ENCODE results near the gene MRNIP. TPM values are rescaled to one million over a fixed set of nuclear protein-coding genes. Genes with fewer than 3 reads are reported as not detected.

The MRNIP gene
- total RNA-seq, 3 donors from 2014 or later (not counting 1 experiment from before 2014, with no cell fraction given): 19.7 to 40.2 (median 25.4) TPM

GRCh38 chr5:179883163-179883562 lies 24.5 kb upstream of the MRNIP start:
- H3K9me3 ChIP-seq (ENCODE audit: control insufficient read depth, insufficient read depth, low read length): peaks cover 10% of the 10 kb centered on the region
- Mint-ChIP-seq H3K9me3 (peaks cover 3 to 5% of the 10 kb centered on the region in 2 donors), H3K27ac (no peak overlapping the region), H3K27me3 (ENCODE audit: low read depth in 2 of 2) (no peaks in the 10 kb centered on the region), H3K36me3 (peaks cover 29% of the 10 kb centered on the region), H3K4me3 (no peak overlapping the region), H3K4me1 (peaks cover 3 to 6% of the 10 kb centered on the region in 2 donors)
- peaks cover 35% of the 10 kb centered on the region for H3K36me3 ChIP-seq (ENCODE audit: control insufficient read depth, insufficient read depth, low read length)
- H3K4me1 ChIP-seq (ENCODE audit: control insufficient read depth, insufficient read depth, low read length): no peaks in the 10 kb centered on the region
- no peak for DNase-seq
- ATAC-seq: no peak
- H3K4me3 ChIP-seq (ENCODE audit: low read length): no peak overlapping the region
- no peaks in the 10 kb centered on the region for H3K27me3 ChIP-seq (ENCODE audit: control insufficient read depth, insufficient read depth, low read length)
- 100% methylated on average over 3 of the region's 3 CpGs for WGBS (ENCODE audit: insufficient coverage)
- TF ChIP-seq CTCF (IDR thresholded peaks at IDR 0.05): no peak
- intact Hi-C loops (cut with micrococcal nuclease): no loop called here
- no peak overlapping the region for H3K27ac ChIP-seq (ENCODE audit: low read length)

GRCh38 chr5:179882338-179882737 lies 23.7 kb upstream of the MRNIP start:
- H3K27ac Mint-ChIP-seq: no peak overlapping the region
- H3K4me1 Mint-ChIP-seq: peaks cover 6 to 9% of the 10 kb centered on the region in 2 donors
- H3K27me3 Mint-ChIP-seq (ENCODE audit: low read depth in 2 of 2): no peaks in the 10 kb centered on the region
- ATAC-seq (no peak), DNase-seq (no peak)
- H3K9me3 ChIP-seq (ENCODE audit: control insufficient read depth, insufficient read depth, low read length): peaks cover 10% of the 10 kb centered on the region
- peaks cover 32% of the 10 kb centered on the region for H3K36me3 ChIP-seq (ENCODE audit: control insufficient read depth, insufficient read depth, low read length)
- no peak overlapping the region for H3K4me3 ChIP-seq (ENCODE audit: low read length)
- TF ChIP-seq CTCF (IDR thresholded peaks at IDR 0.05): no peak
- H3K36me3 Mint-ChIP-seq: peaks cover 25% of the 10 kb centered on the region
- no peak overlapping the region for H3K4me3 Mint-ChIP-seq
- H3K4me1 ChIP-seq (ENCODE audit: control insufficient read depth, insufficient read depth, low read length): no peaks in the 10 kb centered on the region
- 95% methylated on average over 4 of the region's 4 CpGs for WGBS (ENCODE audit: insufficient coverage)
- H3K27me3 ChIP-seq (ENCODE audit: control insufficient read depth, insufficient read depth, low read length): no peaks in the 10 kb centered on the region
- intact Hi-C loops (cut with micrococcal nuclease): no loop called here
- no peak overlapping the region for H3K27ac ChIP-seq (ENCODE audit: low read length)
- peaks cover 3 to 5% of the 10 kb centered on the region in 2 donors for H3K9me3 Mint-ChIP-seq

GRCh38 chr5:179880848-179881590 lies 22.4 kb upstream of the MRNIP start:
- WGBS (ENCODE audit: insufficient coverage): 94% methylated on average over 24 of the region's 25 CpGs
- H3K27ac Mint-ChIP-seq: no peak overlapping the region
- intact Hi-C loops (cut with micrococcal nuclease): no loop called here
- no peaks in the 10 kb centered on the region for H3K4me1 ChIP-seq (ENCODE audit: control insufficient read depth, insufficient read depth, low read length)
- no peak for TF ChIP-seq CTCF (IDR thresholded peaks at IDR 0.05)
- H3K36me3 ChIP-seq (ENCODE audit: control insufficient read depth, insufficient read depth, low read length): peaks cover 32% of the 10 kb centered on the region
- H3K9me3 ChIP-seq (ENCODE audit: control insufficient read depth, insufficient read depth, low read length): peaks cover 10% of the 10 kb centered on the region
- peaks cover 21% of the 10 kb centered on the region for H3K36me3 Mint-ChIP-seq
- H3K27me3 Mint-ChIP-seq (ENCODE audit: low read depth in 2 of 2): no peaks in the 10 kb centered on the region
- H3K4me3 ChIP-seq (ENCODE audit: low read length): no peak overlapping the region
- no peak overlapping the region for H3K27ac ChIP-seq (ENCODE audit: low read length)
- H3K4me3 Mint-ChIP-seq: no peak overlapping the region
- DNase-seq: no peak
- peaks cover 3 to 5% of the 10 kb centered on the region in 2 donors for H3K9me3 Mint-ChIP-seq
- no peak for ATAC-seq
- no peaks in the 10 kb centered on the region for H3K27me3 ChIP-seq (ENCODE audit: control insufficient read depth, insufficient read depth, low read length)
- peaks cover 3 to 9% of the 10 kb centered on the region in 2 donors for H3K4me1 Mint-ChIP-seq
